ENCODE data around the gene SMOC1. TPM values are rescaled to one million over a fixed set of nuclear protein-coding genes. Genes with fewer than 3 reads are reported as not detected.
"Not testable (repeated sequence)": the region's sequence is repeated elsewhere in the genome, so short reads cannot be mapped to it uniquely, and the experiment has no call there.

The SMOC1 gene
- total RNA-seq, 1 donor = under 0.01 TPM

- H3K9me3 ChIP-seq (ENCODE audit: low read depth, low read length); H3K4me3 ChIP-seq (ENCODE audit: low read length); H3K4me1 ChIP-seq (ENCODE audit: insufficient read depth, low read length); H3K27me3 ChIP-seq (ENCODE audit: insufficient read depth, low read length): not testable (repeated sequence)
Measured at GRCh38 chr14:69903046-69903445, 23.8 kb downstream of the SMOC1 start.

GRCh38 chr14:69904246-69904645, 25.0 kb downstream of the SMOC1 start:
- Histone ChIP-seq H3K4me3 (ENCODE audit: low read length) (no peak overlapping the region), H3K27me3 (ENCODE audit: insufficient read depth, low read length) (no peaks in the 10 kb centered on the region), H3K4me1 (ENCODE audit: insufficient read depth, low read length) (no peaks in the 10 kb centered on the region), H3K9me3 (ENCODE audit: low read depth, low read length) (no peaks in the 10 kb centered on the region)

- Histone ChIP-seq H3K4me1 (ENCODE audit: insufficient read depth, low read length) (no peaks in the 10 kb centered on the region), H3K4me3 (ENCODE audit: low read length) (no peak overlapping the region), H3K27me3 (ENCODE audit: insufficient read depth, low read length) (no peaks in the 10 kb centered on the region), H3K9me3 (ENCODE audit: low read depth, low read length) (no peaks in the 10 kb centered on the region)
Measured at GRCh38 chr14:69906201-69906600, 27.0 kb downstream of the SMOC1 start.

- no peaks in the 10 kb centered on the region for H3K9me3 ChIP-seq (ENCODE audit: low read depth, low read length)
- H3K4me1 ChIP-seq (ENCODE audit: insufficient read depth, low read length) = no peaks in the 10 kb centered on the region
- H3K4me3 ChIP-seq (ENCODE audit: low read length) = no peak overlapping the region
Measured at GRCh38 chr14:69909826-69910550, 30.8 kb downstream of the SMOC1 start.

GRCh38 chr14:69910871-69911270, 31.7 kb downstream of the SMOC1 start:
- Histone ChIP-seq H3K4me3 (ENCODE audit: low read length) (no peak overlapping the region), H3K4me1 (ENCODE audit: insufficient read depth, low read length) (no peaks in the 10 kb centered on the region), H3K9me3 (ENCODE audit: low read depth, low read length) (no peaks in the 10 kb centered on the region), H3K27me3 (ENCODE audit: insufficient read depth, low read length) (no peaks in the 10 kb centered on the region)

More at GRCh38 chr14:69909826-69910550, 30.8 kb downstream of the SMOC1 start:
- H3K27me3 ChIP-seq (ENCODE audit: insufficient read depth, low read length) = no peaks in the 10 kb centered on the region

- Histone ChIP-seq H3K4me1 (ENCODE audit: insufficient read depth, low read length) (no peaks in the 10 kb centered on the region), H3K27me3 (ENCODE audit: insufficient read depth, low read length) (no peaks in the 10 kb centered on the region), H3K4me3 (ENCODE audit: low read length) (no peak overlapping the region), H3K9me3 (ENCODE audit: low read depth, low read length) (no peaks in the 10 kb centered on the region)
Measured at GRCh38 chr14:69913686-69914085, 34.5 kb downstream of the SMOC1 start.

- Histone ChIP-seq H3K4me1 (ENCODE audit: insufficient read depth, low read length) (no peaks in the 10 kb centered on the region), H3K4me3 (ENCODE audit: low read length) (no peak overlapping the region), H3K9me3 (ENCODE audit: low read depth, low read length) (no peaks in the 10 kb centered on the region)
Measured at GRCh38 chr14:69916396-69916795, 37.2 kb downstream of the SMOC1 start.

GRCh38 chr14:69917287-69917686, 38.1 kb downstream of the SMOC1 start:
- no peaks in the 10 kb centered on the region for H3K4me1 ChIP-seq (ENCODE audit: insufficient read depth, low read length)

More at GRCh38 chr14:69916396-69916795, 37.2 kb downstream of the SMOC1 start:
- H3K27me3 ChIP-seq (ENCODE audit: insufficient read depth, low read length) = no peaks in the 10 kb centered on the region

GRCh38 chr14:69919815-69920214, 40.6 kb downstream of the SMOC1 start:
- H3K27me3 ChIP-seq (ENCODE audit: insufficient read depth, low read length) = no peaks in the 10 kb centered on the region
- H3K4me1 ChIP-seq (ENCODE audit: insufficient read depth, low read length) = no peaks in the 10 kb centered on the region
- H3K9me3 ChIP-seq (ENCODE audit: low read depth, low read length) = no peaks in the 10 kb centered on the region
- no peak overlapping the region for H3K4me3 ChIP-seq (ENCODE audit: low read length)

More at GRCh38 chr14:69917287-69917686, 38.1 kb downstream of the SMOC1 start:
- Histone ChIP-seq H3K27me3 (ENCODE audit: insufficient read depth, low read length) (no peaks in the 10 kb centered on the region), H3K4me3 (ENCODE audit: low read length) (no peak overlapping the region), H3K9me3 (ENCODE audit: low read depth, low read length) (no peaks in the 10 kb centered on the region)

GRCh38 chr14:69921052-69921451, 41.8 kb downstream of the SMOC1 start:
- Histone ChIP-seq H3K27me3 (ENCODE audit: insufficient read depth, low read length) (no peaks in the 10 kb centered on the region), H3K4me1 (ENCODE audit: insufficient read depth, low read length) (no peaks in the 10 kb centered on the region), H3K9me3 (ENCODE audit: low read depth, low read length) (no peaks in the 10 kb centered on the region), H3K4me3 (ENCODE audit: low read length) (no peak overlapping the region)

- Histone ChIP-seq H3K4me3 (ENCODE audit: low read length) (no peak overlapping the region), H3K27me3 (ENCODE audit: insufficient read depth, low read length) (no peaks in the 10 kb centered on the region), H3K9me3 (ENCODE audit: low read depth, low read length) (no peaks in the 10 kb centered on the region), H3K4me1 (ENCODE audit: insufficient read depth, low read length) (no peaks in the 10 kb centered on the region)
Measured at GRCh38 chr14:69922198-69922597, 43.0 kb downstream of the SMOC1 start.

- H3K4me3 ChIP-seq (ENCODE audit: low read length) = no peak overlapping the region
- no peaks in the 10 kb centered on the region for H3K27me3 ChIP-seq (ENCODE audit: insufficient read depth, low read length)
- no peaks in the 10 kb centered on the region for H3K9me3 ChIP-seq (ENCODE audit: low read depth, low read length)
- H3K4me1 ChIP-seq (ENCODE audit: insufficient read depth, low read length) = no peaks in the 10 kb centered on the region
Measured at GRCh38 chr14:69924201-69924600, 45.0 kb downstream of the SMOC1 start.

- H3K4me3 ChIP-seq (ENCODE audit: low read length) = no peak overlapping the region
- no peaks in the 10 kb centered on the region for H3K27me3 ChIP-seq (ENCODE audit: insufficient read depth, low read length)
- H3K9me3 ChIP-seq (ENCODE audit: low read depth, low read length) = no peaks in the 10 kb centered on the region
- H3K4me1 ChIP-seq (ENCODE audit: insufficient read depth, low read length) = no peaks in the 10 kb centered on the region
Measured at GRCh38 chr14:69928111-69928523, 48.9 kb downstream of the SMOC1 start.

- H3K27me3 ChIP-seq (ENCODE audit: insufficient read depth, low read length) = no peaks in the 10 kb centered on the region
- H3K4me1 ChIP-seq (ENCODE audit: insufficient read depth, low read length) = no peaks in the 10 kb centered on the region
- no peak overlapping the region for H3K4me3 ChIP-seq (ENCODE audit: low read length)
- H3K9me3 ChIP-seq (ENCODE audit: low read depth, low read length) = no peaks in the 10 kb centered on the region
Measured at GRCh38 chr14:69930780-69931379, 51.7 kb downstream of the SMOC1 start.

- Histone ChIP-seq H3K4me1 (ENCODE audit: insufficient read depth, low read length) (no peaks in the 10 kb centered on the region), H3K27me3 (ENCODE audit: insufficient read depth, low read length) (no peaks in the 10 kb centered on the region), H3K9me3 (ENCODE audit: low read depth, low read length) (no peaks in the 10 kb centered on the region), H3K4me3 (ENCODE audit: low read length) (no peak overlapping the region)
Measured at GRCh38 chr14:69931960-69932359, 52.7 kb downstream of the SMOC1 start.

- H3K27me3 ChIP-seq (ENCODE audit: insufficient read depth, low read length) = no peaks in the 10 kb centered on the region
- H3K4me1 ChIP-seq (ENCODE audit: insufficient read depth, low read length) = no peaks in the 10 kb centered on the region
Measured at GRCh38 chr14:69932391-69932790, 53.2 kb downstream of the SMOC1 start.

More at GRCh38 chr14:69932391-69932790, 53.2 kb downstream of the SMOC1 start:
- Histone ChIP-seq H3K4me3 (ENCODE audit: low read length) (no peak overlapping the region), H3K9me3 (ENCODE audit: low read depth, low read length) (no peaks in the 10 kb centered on the region)
